SK-N-DZ (cell line): ENCODE data around the gene ACAD11.
"Not testable (repeated sequence)": the region's sequence is repeated elsewhere in the genome, so short reads cannot be mapped to it uniquely, and the experiment has no call there.

Experiments
- DNase-seq: peaks from one replicate; pipeline ENCODE4 v3.0.0-alpha.2; 2015; ENCODE audit warnings: low spot score

ACAD11 gene

DNA sequence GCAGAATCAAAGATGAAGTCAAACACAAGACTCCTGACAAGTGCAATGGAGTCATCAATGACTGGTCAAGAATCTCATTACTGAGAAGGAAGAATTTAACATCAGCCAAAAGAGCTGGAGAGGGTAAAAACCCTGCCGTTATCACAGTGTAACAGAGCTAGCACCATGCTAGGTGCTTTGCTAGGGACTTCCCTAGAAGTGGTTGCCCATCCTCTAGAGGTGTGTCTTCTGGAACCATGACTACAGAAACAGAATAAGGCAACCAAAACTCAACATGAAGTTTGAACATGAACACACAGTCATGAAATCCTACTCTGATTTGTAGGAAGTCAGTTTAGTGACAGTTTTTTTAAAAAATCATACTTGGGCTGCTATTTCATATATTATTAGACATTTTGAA lies 9.5 kb downstream of the ACAD11 start:
- no peak for DNase-seq

DNA sequence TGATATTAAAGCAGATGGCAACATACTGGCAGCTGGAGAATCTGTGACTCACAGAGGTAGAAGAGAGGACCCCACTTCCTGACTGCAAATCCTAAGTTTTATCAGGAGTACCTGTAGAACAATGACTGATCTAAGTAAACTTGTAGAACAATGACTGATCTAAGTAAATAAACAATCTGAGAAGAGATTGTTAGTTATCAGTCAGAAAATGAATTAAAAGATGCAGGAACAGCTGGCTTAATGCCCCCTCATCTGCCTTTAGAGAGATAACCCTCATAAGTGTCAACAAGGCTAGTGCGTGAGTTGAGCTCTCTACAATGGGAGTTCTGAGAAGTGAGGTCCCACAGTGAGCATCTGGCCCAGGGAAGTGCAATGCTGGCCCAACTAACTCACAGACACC lies 14.6 kb downstream of the ACAD11 start:
- DNase-seq, result no peak

DNA sequence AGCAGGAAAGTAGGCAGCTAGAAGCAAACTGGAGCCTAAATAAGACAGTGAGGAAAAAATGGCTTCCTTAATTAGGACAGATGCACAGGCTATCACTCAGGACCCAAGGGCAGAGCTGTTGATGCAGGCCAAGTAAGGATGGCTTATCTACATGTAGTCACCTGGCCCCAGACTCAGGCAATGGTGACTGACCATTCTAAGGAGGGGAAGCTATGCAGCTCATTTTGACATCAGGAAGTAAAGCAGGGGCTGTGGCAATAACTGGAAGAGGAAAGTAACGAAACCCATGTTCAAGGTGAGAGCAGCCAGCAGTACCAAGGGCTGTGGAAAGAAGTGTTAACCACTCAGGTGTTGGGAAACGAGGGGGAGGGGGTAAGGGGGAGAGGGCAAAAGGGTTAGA lies 16.2 kb downstream of the ACAD11 start:
- DNase-seq, result no peak

DNA sequence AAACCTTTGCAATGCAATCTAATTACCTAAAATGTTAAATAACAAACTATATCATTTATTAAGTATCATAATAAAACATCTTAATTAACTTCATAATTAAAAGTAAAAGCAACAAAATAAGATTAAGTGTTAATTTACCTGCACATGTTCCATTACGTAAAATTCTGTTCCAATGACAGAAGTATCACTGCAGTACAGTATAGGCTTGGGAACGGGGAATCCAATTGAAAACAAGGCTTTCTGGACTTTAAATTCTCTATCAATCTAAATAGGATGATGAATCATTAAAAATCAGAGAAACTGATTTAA lies 17.1 kb downstream of the ACAD11 start:
- DNase-seq, result no peak

DNA sequence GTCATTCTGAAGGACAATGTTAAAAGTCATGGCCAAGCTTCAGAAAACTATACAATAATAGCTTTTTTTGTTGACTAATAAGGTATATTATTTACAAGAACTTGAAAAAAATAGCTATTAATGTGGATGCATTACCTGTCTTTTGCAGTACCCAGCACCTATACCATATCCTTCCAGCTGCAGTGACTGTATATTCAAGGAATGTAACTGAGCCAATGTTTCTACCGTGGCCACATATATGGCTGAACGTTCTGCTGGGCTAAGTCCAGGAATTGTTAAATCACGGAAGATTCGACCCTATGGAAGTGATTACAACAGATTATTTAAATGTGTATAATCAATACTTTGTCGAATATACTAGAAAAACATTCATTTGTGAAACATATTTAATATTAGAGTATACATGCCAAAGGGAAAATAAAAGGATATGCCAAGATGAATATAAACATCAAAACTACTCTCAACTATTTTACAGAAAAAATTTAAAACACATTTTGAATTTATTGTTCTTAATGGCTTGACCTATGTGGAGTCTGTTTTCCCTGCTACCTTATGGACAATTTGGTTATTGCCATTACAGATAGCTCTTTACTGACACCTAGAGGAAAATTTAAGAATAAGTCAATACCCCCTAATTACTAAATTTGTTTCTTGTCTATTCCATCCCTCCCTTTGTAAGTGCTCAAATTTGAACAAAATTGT lies 17.6 kb downstream of the ACAD11 start:
- peak; percentile 51 for DNase-seq

DNA sequence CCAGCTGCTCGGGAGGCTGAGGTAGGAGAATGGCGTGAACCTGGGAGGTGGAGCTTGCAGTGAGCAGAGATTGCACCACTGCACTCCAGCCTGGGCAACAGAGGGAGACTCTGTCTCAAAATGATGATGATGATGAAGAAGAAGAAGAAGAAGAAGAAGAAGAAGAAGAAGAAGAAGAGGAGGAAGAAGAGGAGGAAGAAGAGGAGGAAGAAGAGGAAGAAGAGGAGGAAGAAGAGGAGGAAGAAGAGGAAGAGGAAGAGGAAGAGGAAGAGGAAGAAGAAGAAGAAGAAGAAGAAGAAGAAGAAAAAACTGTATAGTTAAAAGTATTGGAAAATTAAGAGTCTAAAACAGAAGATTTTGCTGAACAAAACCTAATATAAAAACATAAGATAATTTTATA lies 18.2 kb downstream of the ACAD11 start:
- not testable (repeated sequence) for DNase-seq

DNA sequence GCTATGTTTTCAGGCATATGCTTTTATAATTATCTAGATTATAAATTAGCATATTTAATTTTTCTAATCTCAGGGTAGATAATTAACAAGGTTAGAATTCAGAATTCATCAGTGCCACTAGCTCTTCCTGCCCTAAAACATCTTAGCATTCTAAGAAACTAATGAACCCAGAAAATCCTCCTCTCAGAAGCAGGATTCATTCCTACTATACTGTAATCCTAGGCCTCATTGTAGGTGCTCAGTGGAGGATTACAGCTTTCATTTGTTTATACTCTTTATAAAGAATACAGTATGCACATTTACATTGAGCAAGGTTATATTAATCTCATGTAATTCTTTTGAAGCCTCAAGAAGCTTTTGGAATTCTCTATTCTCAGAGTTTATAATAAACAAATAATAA lies 20.9 kb downstream of the ACAD11 start:
- DNase-seq, result no peak

DNA sequence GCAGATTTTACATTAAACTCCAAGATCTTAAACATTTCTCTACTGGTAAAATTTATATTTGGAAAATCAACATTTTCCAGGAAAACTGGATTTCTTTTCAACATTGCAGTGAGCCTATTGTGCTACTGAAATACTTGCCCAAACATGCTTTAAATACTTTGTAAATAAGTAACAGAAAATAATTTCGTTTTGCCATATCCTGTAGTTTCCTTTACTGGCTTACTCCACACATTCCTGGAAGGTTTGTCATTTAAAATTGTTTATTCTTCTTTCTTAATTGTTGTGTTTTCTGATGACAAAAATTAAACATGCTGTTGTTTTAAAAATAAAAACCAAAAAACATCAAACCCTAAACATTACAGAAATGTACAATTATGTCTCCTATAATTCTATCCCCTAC lies 22.0 kb downstream of the ACAD11 start:
- no peak for DNase-seq

DNA sequence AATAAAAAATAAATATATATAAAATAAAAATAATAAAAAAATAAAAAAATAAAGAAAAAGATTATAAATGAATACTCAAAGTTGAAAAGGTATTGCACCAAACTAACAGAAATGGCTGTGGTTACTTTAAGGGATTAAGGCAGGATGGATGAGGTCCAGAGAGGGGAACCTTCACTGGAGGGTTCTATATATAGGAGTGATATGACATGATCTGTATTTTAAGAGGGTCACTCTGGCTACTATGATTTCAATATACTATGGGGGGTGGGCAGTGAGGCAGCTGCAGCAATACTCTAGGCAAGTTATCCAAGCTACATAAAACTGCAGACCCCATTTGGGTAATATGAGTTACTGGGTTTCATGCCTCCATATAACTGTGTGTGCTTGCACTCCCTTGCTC lies 24.6 kb downstream of the ACAD11 start:
- no peak for DNase-seq

DNA sequence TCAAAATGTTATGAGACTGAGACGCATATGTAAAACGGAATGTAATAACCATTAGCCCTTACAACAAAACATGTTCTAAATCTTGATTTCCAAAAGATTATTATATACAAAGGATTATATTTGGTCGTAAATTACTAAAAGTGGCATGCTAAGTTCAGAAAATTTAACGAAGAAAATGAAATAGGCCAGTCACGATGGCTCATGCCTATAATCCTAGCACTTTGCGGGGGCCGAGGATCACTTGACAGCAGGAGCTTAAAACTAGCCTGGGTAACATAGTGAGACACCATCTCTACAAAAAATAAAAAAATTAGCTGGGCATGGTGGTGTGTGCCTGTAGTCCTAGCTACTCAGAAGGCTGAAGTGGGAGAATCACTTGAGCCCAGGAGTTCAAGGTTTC lies 29.0 kb downstream of the ACAD11 start:
- DNase-seq, result no peak

DNA sequence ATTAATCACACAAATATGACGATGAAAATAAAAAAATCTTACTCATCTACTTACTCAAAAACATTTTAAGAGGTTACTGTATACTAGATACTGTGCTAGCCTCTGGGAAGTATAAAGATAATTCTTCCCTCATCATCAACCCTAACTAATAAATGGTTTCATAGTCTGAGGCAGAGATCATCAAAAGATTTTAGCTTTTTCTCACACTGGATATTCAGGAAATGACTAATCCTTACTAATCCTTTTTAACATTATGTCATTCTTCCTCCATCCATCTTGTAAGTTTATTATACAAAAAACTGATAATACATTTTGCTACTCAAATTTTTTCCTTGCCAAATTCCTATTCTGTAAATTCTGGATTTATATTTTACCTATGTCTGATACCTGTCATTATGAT lies 29.7 kb downstream of the ACAD11 start:
- DNase-seq, result no peak

DNA sequence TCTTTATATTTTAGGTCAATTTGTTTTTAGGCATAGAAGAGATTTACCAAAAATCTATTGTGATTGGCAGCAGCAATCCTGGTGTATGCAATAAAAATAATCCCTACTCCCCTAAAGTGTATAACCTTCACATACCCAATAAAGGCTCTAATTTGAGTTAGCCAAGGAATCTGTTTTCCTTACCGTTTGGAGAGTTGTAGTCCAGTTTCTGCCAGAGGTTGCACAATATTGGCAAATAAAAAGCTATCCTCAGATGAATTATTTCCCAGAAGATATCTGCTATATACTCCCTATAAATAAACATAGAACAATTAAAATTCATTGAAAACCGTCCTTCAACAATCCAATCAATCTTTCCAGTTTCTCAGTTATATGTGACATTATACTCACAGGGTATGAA lies 31.5 kb downstream of the ACAD11 start:
- no peak for DNase-seq

DNA sequence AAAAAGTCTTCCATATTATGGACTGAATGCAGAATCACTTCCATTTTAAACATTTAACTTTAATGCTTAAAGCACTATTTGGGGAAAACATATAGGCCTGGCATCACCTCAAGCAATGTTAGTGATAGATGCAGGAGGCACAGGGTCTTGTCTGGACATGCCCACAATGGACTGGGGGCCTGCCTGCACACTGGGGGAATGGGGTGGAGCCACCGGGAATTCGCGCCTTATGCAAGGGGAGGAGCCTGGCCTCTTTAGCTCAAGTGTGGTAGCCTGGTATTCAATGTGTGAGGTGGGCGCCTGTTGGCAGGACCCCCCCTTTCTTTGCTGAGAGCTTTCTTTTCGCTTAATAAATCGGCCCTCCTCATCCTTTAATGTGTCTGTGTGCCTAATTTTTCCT lies 32.7 kb downstream of the ACAD11 start:
- DNase-seq, result no peak

DNA sequence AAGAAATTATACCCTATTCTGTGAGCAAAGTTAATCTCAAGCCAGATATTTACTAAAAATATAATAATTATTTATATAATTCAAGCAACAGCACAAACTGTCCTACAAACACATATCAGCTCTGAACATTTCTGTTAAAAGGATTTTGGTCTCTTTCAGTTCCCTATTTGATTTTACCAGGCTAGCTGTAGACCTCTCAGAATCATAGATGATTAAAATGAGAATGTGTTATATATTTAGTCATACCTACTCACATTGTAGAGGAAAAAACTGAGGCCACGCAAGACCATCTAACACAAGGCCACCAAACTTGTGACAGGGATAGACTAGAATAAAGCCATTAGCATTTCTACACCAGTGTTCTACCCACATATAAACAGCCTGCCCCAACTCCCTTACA lies 34.0 kb downstream of the ACAD11 start:
- DNase-seq, result no peak

DNA sequence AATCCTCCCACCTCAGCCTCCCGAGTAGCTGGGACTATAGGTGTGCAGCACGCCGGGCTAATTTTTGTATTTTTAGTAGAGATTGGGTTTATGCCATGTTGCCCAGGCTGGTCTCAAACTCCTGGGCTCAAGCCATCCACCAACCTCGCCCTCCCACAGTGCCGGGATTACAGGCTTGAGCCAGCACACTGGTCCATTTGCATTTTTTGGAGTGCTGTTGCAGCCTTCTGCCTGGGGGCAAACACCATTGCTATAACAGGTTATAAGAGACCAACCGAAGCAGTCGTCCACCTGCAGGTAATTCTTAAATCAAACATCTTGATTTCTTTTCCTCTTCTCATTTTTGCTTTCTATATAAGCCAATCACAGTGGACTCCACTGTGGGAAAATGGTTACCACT lies 34.8 kb downstream of the ACAD11 start:
- no peak for DNase-seq

DNA sequence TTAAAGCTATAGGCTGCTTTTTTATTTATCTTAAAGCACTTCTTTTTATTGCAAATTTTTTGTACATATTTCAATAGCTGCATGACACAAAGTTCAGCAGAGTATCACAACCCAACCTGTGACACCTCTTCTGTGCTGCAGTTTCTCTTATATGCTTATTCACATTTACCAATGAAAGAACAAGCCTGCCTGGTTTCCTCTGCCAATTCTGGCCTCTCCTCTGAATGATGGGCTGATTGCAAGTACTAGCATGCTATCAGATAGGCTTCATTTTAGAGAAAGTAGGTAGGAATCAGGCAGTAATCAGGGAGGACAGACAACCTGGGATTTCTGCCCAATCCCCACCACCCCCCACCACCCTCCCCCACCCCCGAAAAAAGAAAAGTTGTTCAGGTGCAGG lies 36.0 kb downstream of the ACAD11 start:
- DNase-seq, result no peak

DNA sequence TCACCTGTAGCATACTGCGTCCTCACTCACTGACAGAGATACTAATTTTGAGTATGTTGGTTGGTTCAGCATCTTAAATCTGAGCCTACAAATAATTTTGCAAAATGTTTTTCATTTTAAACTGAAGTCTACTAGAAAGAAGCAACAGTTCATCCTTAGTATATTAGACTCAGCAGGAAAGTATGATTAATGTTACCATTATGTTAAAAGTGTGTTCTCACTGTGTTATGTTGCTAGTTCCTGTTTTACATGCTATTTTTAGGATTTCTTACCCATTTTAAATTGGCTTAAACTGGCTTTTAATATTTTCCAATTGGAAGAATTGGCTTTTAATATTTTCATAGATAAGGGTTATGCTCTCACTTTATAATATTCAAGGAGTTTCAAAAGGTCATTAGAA lies 36.8 kb downstream of the ACAD11 start:
- no peak for DNase-seq

DNA sequence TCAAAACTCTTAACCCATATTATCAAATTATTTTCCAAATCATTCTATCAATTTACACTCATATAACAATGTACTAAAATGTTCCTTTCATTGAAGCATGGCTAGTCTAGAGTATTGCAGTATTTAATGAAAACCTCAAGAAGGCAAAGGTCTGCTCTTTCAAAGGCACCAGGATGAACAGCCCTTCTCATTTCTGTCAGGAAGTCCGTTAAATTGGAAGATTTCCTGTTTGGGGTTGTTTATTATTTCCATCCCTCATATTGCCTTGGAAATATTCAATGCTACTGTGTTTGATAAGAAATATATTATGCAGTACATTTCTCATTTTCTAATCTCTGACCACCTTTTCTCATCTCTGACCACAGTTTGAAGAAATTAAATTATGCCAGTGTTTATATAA lies 37.5 kb downstream of the ACAD11 start:
- no peak for DNase-seq

DNA sequence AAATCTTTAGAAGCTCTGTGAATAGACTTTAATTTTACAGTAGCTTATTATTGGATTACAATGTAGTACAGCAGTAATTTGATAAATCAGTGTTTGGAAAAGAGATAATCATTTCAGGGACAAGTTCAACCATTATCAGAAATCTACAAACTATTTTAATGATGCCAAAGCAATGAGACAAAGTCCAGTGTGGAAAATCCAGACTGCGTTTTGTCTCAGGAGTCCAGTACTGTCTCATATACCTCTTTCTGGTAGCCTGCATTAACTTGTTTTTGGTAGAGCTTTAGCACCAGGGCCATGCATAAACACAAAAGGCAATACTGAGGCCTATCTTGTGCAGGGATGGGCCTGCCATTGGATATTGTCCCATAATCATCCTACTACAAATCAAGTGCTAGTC lies 42.8 kb downstream of the ACAD11 start:
- no peak for DNase-seq

DNA sequence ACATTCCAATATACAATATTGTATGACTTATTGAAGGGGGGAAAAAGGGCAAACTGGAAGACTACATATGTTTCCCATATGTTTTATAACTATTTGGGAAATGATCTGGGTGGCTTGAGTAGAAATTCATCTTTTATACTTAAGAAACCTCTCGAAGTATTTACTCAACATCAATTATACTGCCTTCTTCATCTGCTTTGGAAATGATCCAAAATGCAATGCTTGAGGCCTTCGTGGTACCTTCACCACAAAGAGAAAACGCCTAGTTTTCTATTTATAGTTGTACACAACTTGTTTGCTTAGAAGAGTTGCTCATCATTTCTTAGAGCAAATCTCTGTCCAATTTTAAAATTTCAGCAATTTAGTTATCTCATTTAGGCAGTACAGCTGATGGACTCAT lies 43.7 kb downstream of the ACAD11 start:
- no peak for DNase-seq

DNA sequence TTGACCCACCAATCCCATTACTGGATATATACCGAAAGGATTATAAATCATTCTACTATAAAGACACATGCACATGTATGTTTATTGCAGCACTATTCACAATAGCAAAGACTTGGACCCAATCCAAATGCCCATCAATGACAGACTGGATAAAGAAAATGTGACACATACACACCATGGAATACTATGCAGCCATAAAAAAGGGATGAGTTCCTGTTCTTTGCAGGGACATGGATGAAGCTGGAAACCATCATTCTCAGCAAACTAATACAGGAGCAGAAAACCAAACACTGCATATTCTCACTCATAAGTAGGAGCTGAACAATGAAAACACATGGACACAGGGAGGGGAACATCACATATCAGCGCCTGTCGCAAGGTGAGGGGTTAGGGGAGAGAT lies 44.3 kb downstream of the ACAD11 start:
- not testable (repeated sequence) for DNase-seq

DNA sequence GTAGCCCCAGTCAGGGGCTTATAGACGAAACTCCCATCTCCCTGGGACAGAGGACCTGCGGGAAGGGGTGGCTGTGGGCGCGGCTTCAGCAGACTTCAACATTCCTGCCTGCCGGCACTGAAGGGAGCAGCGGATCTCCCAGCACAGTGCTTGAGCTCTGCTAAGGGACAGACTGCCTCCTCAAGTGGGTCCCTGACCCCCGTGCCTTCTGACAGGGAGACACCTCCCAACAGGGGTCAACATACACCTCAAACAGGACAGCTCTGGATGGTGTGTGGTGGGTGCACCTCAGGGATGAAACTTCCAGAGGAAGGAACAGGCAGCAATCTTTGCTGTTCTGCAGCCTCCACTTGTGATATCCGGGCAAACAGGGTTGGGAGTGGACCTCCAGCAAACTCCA lies 53.0 kb downstream of the ACAD11 start:
- DNase-seq, result not testable (repeated sequence)

DNA sequence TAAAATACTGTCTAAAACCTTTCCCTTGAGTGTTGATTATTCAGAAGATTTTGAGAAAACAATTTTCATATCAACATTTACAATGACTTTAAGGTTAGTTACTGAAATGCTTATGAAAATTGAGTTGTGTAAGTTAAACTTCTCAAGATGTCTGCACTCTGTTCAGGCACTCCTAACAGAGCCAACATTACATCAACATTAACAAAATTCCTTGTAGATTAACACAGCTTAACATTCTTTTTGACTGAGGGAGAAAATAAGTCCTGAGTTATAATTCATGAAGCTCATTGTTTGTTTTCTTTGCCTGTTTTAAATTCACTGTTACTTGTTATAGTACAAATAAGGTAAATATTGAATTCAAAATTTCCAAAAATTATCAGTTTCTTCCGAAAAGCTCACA lies 53.5 kb downstream of the ACAD11 start:
- DNase-seq, result no peak

DNA sequence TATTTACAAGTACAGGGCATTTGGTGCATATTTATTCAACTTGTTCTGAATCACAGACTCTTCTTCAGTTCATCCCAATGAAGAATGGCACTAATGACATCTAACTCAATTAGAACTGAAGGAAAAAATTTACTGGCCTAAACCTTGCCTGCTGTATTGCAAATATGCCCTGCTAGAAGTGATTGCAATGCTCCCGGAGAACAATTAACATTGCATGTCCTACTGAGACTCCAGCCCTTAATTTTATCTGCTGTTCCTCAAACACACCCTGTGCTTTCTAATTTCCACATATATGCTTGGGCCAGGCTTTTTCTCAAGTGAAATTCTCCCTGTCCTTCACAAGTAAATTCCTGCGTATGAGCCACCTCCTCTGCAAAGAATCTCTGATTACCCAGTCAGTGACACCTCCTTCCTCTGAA lies 54.2 kb downstream of the ACAD11 start:
- peak; percentile 14 for DNase-seq
